Smooth muscle cell of the brain vasculature (primary cell): Measurements from ENCODE around the gene ANKFY1.

Source experiments
- DNase-seq: peaks from one replicate; pipeline ENCODE4 v3.0.0-alpha.2; 2012; ENCODE audit warnings: low read depth, low spot score

Gene ANKFY1

GRCh38 chr17:4119299-4119698 is 144.5 kb downstream of the ANKFY1 start:
- DNase-seq: no peak

- no peak for DNase-seq
These were observed 145.6 kb downstream of the ANKFY1 start for GRCh38 chr17:4118015-4118743.

GRCh38 chr17:4116516-4116915 is 147.3 kb downstream of the ANKFY1 start:
- no peak for DNase-seq
